H1 (cell line): Measurements from ENCODE around the gene GDF15. TPM values are rescaled to one million over a fixed set of nuclear protein-coding genes. Genes with fewer than 3 reads are reported as not detected.

ENCODE experiments used
- JUN ChIP-seq: IDR thresholded peaks from 2 replicates; pipeline ENCODE4 v1.6.1; 2011; ENCODE audit warnings: low read depth, mild to moderate bottlenecking, improper control_type of control experiment, low read length
- polyA plus RNA-seq, 7 experiments: library from polyadenylated mRNA; depleted of rRNA in 3 of 7; stranded (reverse) in 5 of 7; unstranded in 2 of 7; fragments of >200 nt in 5 of 7; fragments of 200-250 nt in 2 of 7; gene quantifications; 1 replicate in 5 of 7; 2 replicates in 1 of 7; 4 replicates in 1 of 7; pipeline versions ENCODE4 v1.2.1 to v1.2.3, GENCODE V29; 2011 to 2013; ENCODE audit warnings: missing spikeins in 2 of 7, mixed read lengths in 2 of 7
- total RNA-seq: library from RNA; stranded (reverse); fragmentation: NEBNext Ultra II Directional; extraction: Animal tissue kit (Norgen Biotek cat#: 25700); gene quantifications from 2 replicates; pipeline ENCODE4 v1.2.1, GENCODE V29; 2021
- TF ChIP-seq, protein P1 (sequence below): fragments of 300-600 bp; sonication (generic); IDR thresholded peaks from 2 replicates; pipeline ENCODE4 v1.7.1; 2012; ENCODE audit warnings: low read length, moderate library complexity, mild to moderate bottlenecking, inconsistent platforms; ENCODE audit not compliant: insufficient replicate concordance

Gene GDF15
- total and polyA plus RNA-seq, 2 of the 8 experiments (the other 6 are each of a cell fraction or from before 2014, with no cell fraction given) = 4.1 to 8.5 TPM

DNA sequence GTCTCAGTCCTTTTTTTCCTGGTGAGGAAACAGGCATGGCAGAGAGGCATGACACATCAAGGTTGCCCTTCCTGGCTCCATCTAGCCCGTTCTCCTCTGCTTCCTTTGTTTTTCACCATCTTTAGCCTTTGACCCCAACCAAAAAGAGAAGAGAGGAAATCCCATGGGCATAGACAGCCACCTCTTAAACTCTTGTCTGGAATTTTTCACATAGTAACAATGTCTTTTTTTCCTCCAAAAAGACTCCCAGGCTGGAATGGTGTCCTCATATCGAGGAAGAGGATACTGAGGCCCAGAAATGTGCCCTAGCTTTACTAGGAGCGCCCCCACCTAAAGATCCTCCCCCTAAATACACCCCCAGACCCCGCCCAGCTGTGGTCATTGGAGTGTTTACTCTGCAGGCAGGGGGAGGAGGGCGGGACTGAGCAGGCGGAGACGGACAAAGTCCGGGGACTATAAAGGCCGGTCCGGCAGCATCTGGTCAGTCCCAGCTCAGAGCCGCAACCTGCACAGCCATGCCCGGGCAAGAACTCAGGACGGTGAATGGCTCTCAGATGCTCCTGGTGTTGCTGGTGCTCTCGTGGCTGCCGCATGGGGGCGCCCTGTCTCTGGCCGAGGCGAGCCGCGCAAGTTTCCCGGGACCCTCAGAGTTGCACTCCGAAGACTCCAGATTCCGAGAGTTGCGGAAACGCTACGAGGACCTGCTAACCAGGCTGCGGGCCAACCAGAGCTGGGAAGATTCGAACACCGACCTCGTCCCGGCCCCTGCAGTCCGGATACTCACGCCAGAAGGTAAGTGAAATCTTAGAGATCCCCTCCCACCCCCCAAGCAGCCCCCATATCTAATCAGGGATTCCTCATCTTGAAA, at the start of gene GDF15 (continued):
- no peak for TF ChIP-seq JUN
- TF ChIP-seq, protein P1, sequence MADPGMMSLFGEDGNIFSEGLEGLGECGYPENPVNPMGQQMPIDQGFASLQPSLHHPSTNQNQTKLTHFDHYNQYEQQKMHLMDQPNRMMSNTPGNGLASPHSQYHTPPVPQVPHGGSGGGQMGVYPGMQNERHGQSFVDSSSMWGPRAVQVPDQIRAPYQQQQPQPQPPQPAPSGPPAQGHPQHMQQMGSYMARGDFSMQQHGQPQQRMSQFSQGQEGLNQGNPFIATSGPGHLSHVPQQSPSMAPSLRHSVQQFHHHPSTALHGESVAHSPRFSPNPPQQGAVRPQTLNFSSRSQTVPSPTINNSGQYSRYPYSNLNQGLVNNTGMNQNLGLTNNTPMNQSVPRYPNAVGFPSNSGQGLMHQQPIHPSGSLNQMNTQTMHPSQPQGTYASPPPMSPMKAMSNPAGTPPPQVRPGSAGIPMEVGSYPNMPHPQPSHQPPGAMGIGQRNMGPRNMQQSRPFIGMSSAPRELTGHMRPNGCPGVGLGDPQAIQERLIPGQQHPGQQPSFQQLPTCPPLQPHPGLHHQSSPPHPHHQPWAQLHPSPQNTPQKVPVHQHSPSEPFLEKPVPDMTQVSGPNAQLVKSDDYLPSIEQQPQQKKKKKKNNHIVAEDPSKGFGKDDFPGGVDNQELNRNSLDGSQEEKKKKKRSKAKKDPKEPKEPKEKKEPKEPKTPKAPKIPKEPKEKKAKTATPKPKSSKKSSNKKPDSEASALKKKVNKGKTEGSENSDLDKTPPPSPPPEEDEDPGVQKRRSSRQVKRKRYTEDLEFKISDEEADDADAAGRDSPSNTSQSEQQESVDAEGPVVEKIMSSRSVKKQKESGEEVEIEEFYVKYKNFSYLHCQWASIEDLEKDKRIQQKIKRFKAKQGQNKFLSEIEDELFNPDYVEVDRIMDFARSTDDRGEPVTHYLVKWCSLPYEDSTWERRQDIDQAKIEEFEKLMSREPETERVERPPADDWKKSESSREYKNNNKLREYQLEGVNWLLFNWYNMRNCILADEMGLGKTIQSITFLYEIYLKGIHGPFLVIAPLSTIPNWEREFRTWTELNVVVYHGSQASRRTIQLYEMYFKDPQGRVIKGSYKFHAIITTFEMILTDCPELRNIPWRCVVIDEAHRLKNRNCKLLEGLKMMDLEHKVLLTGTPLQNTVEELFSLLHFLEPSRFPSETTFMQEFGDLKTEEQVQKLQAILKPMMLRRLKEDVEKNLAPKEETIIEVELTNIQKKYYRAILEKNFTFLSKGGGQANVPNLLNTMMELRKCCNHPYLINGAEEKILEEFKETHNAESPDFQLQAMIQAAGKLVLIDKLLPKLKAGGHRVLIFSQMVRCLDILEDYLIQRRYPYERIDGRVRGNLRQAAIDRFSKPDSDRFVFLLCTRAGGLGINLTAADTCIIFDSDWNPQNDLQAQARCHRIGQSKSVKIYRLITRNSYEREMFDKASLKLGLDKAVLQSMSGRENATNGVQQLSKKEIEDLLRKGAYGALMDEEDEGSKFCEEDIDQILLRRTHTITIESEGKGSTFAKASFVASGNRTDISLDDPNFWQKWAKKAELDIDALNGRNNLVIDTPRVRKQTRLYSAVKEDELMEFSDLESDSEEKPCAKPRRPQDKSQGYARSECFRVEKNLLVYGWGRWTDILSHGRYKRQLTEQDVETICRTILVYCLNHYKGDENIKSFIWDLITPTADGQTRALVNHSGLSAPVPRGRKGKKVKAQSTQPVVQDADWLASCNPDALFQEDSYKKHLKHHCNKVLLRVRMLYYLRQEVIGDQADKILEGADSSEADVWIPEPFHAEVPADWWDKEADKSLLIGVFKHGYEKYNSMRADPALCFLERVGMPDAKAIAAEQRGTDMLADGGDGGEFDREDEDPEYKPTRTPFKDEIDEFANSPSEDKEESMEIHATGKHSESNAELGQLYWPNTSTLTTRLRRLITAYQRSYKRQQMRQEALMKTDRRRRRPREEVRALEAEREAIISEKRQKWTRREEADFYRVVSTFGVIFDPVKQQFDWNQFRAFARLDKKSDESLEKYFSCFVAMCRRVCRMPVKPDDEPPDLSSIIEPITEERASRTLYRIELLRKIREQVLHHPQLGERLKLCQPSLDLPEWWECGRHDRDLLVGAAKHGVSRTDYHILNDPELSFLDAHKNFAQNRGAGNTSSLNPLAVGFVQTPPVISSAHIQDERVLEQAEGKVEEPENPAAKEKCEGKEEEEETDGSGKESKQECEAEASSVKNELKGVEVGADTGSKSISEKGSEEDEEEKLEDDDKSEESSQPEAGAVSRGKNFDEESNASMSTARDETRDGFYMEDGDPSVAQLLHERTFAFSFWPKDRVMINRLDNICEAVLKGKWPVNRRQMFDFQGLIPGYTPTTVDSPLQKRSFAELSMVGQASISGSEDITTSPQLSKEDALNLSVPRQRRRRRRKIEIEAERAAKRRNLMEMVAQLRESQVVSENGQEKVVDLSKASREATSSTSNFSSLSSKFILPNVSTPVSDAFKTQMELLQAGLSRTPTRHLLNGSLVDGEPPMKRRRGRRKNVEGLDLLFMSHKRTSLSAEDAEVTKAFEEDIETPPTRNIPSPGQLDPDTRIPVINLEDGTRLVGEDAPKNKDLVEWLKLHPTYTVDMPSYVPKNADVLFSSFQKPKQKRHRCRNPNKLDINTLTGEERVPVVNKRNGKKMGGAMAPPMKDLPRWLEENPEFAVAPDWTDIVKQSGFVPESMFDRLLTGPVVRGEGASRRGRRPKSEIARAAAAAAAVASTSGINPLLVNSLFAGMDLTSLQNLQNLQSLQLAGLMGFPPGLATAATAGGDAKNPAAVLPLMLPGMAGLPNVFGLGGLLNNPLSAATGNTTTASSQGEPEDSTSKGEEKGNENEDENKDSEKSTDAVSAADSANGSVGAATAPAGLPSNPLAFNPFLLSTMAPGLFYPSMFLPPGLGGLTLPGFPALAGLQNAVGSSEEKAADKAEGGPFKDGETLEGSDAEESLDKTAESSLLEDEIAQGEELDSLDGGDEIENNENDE = no peak
